Sigmoid colon (tissue), 7 donors: Measurements from ENCODE around the gene SUMF1. TPM values are rescaled to one million over a fixed set of nuclear protein-coding genes. Genes with fewer than 3 reads are reported as not detected.

Experiments
- DNase-seq: peaks from one replicate; pipeline ENCODE4 v3.0.0-alpha.2; 2019
- H3K27ac ChIP-seq, 4 donors: fragments of 200-600 bp; sonication (generic); one replicate each; pipeline ENCODE4 v1.5.1; 2016 to 2019; ENCODE audit warnings: mild to moderate bottlenecking in 1 of 4
- H3K27me3 ChIP-seq, 3 donors: fragments of 200-600 bp; sonication (generic); one replicate each; pipeline ENCODE4 v1.5.1; 2019; ENCODE audit warnings: mild to moderate bottlenecking in 1 of 3
- H3K36me3 ChIP-seq, 4 donors: fragments of 200-600 bp; sonication (generic); one replicate each; pipeline ENCODE4 v1.5.1; 2016 to 2019
- H3K4me1 ChIP-seq, 4 donors: fragments of 200-600 bp; sonication (generic); one replicate each; pipeline ENCODE4 v1.5.1; 2017 to 2019
- H3K4me3 ChIP-seq, 4 donors: fragments of 200-600 bp; sonication (generic); one replicate each; pipeline ENCODE4 v1.5.1; 2017 to 2019; ENCODE audit warnings: mild to moderate bottlenecking in 2 of 4, moderate library complexity in 1 of 4
- H3K9me3 ChIP-seq, 4 donors: fragments of 200-600 bp in 3 of 4; sonication (generic) in 3 of 4; one replicate each; pipeline versions ENCODE4 v1.5.1 to v1.6.1; 2013 to 2019
- EP300 ChIP-seq, 4 donors: sonication (generic); formaldehyde crosslinking; IDR thresholded peaks; one replicate each; pipeline ENCODE4 v1.6.1; 2017; ENCODE audit warnings: antibody characterized with exemption in 4 of 4
- POLR2A ChIP-seq, 2 donors: fragments of 450-650 bp; IDR thresholded peaks; one replicate each; pipeline ENCODE4 v1.6.1; 2016; ENCODE audit warnings: antibody characterized with exemption in 2 of 2, mild to moderate bottlenecking in 2 of 2, moderate library complexity in 2 of 2
- POLR2AphosphoS5 ChIP-seq, 4 donors: sonication (generic); formaldehyde crosslinking; IDR thresholded peaks; one replicate each; pipeline ENCODE4 v1.6.1; 2017; ENCODE audit warnings: antibody characterized with exemption in 4 of 4
- WGBS, 2 donors: extraction: QIAGEN DNeasy Blood & Tissue Kit; methylation state at CpG; one replicate each; pipeline ENCODE4 v1.1.7; 2013; 5-methylcytosine and 5-hydroxymethylcytosine counted together
- intact Hi-C: fragments of 100-400 bp; cut with DNase I; formaldehyde crosslinking; loops from one replicate; pipeline ENCODE4 v1.15.1; 2023
- polyA plus RNA-seq, 3 donors: library from polyadenylated mRNA; stranded (reverse); fragments of 200-250 nt; gene quantifications; one replicate each; pipeline ENCODE4 v1.2.3, GENCODE V29; 2013
- total RNA-seq, 4 donors: library from RNA; depleted of rRNA; stranded (reverse); fragments of >200 nt; gene quantifications; one replicate each; pipeline ENCODE4 v1.1.0, GENCODE V29; 2016
- TF ChIP-seq, protein P1 (sequence below), 4 experiments: fragments of 450-650 bp in 3 of 4; fragments of 200-600 bp in 1 of 4; IDR thresholded peaks; one replicate each; pipeline ENCODE4 v1.5.1; 2016 to 2019; ENCODE audit warnings: antibody characterized with exemption in 4 of 4, mild to moderate bottlenecking in 3 of 4, moderate library complexity in 2 of 4
- donor health status: healthy with polysubstance abuse.
- donor health status: Bipolar disorder and iron deficiency.
- donor health status: healthy.

Gene SUMF1
- total and polyA plus RNA-seq, 7 donors, result 8.4 to 57.4 (median 23.3) TPM

GRCh38 chr3:4410606-4411005 is 56.5 kb downstream of the SUMF1 start:
- Histone ChIP-seq H3K4me3 (no peak overlapping the region), H3K27ac (no peak overlapping the region), H3K9me3 (no peaks in the 10 kb centered on the region), H3K4me1 (no peaks in the 10 kb centered on the region), H3K27me3 (no peaks in the 10 kb centered on the region), H3K36me3 (peaks cover 0 to 43% (median 5%) of the 10 kb centered on the region in 4 donors)
- intact Hi-C loops, result no loop called here
- no peak for DNase-seq
- 92 to 93% methylated on average over 4 of the region's 4 CpGs for WGBS, 2 donors
- TF ChIP-seq, protein P1, sequence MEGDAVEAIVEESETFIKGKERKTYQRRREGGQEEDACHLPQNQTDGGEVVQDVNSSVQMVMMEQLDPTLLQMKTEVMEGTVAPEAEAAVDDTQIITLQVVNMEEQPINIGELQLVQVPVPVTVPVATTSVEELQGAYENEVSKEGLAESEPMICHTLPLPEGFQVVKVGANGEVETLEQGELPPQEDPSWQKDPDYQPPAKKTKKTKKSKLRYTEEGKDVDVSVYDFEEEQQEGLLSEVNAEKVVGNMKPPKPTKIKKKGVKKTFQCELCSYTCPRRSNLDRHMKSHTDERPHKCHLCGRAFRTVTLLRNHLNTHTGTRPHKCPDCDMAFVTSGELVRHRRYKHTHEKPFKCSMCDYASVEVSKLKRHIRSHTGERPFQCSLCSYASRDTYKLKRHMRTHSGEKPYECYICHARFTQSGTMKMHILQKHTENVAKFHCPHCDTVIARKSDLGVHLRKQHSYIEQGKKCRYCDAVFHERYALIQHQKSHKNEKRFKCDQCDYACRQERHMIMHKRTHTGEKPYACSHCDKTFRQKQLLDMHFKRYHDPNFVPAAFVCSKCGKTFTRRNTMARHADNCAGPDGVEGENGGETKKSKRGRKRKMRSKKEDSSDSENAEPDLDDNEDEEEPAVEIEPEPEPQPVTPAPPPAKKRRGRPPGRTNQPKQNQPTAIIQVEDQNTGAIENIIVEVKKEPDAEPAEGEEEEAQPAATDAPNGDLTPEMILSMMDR (IDR thresholded peaks at IDR 0.05), result no peak
- no peak for TF ChIP-seq EP300 (IDR thresholded peaks at IDR 0.05)
- TF ChIP-seq POLR2AphosphoS5 (IDR thresholded peaks at IDR 0.05), result no peak
- TF ChIP-seq POLR2A (IDR thresholded peaks at IDR 0.05), result no peak

DNA sequence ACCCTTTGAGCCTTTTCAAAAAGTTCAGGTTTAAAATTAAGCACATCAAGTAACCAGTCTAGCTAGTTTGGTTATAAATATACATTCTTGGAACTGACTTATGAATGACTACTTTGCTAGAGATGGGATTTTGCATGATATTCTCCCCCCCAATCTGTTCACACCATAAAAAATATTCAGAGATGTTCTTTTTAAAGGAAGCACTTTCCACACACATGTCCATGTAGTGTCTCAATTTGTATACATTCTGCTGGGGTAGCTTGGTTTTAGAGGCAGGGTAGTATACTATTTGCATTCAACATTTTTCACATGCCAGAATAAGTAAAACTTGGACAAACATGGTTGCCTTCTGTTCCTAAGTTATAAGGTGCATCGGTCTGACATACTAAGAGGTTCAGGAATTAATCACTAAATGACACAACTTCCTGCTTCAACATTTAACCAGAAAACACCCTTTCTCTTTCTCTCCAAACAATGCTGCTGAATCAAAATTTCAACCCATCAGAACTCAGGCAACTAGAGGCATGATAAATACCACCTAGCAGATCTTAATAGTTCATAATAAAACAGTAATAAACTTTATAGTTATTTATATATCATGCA is 57.0 kb downstream of the SUMF1 start:
- 36 to 74% methylated on average over 1 of the region's 1 CpG for WGBS, 2 donors
- H3K9me3 ChIP-seq, result no peaks in the 10 kb centered on the region
- no peak overlapping the region for H3K27ac ChIP-seq
- TF ChIP-seq POLR2AphosphoS5 (IDR thresholded peaks at IDR 0.05) (no peak), EP300 (IDR thresholded peaks at IDR 0.05) (no peak), POLR2A (IDR thresholded peaks at IDR 0.05) (no peak)
- TF ChIP-seq, protein P1 (IDR thresholded peaks at IDR 0.05), result no peak
- H3K4me1 ChIP-seq, result no peaks in the 10 kb centered on the region
- H3K27me3 ChIP-seq, result no peaks in the 10 kb centered on the region
- peaks cover 0 to 43% (median 5%) of the 10 kb centered on the region in 4 donors for H3K36me3 ChIP-seq
- DNase-seq, result no peak
- intact Hi-C loops, result no loop called here
- H3K4me3 ChIP-seq, result no peak overlapping the region

DNA sequence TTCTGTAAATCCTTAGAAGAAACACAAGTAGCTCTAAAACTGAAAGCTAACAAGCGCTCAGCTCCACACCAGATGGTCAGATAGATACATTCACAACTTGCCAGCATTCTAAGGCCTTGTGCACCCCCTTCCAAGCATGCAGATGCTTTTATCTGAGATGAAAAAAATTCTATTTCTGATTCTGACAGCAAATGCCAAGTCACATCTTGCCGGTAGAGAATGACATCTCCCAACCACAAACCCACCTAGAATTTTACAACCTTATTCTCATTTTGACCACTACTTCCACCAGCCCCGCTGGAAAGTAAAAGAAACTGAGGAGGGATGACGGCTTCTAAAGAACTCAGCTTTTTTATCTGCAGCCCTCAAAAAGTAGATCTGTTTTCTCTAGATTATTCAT is 57.7 kb downstream of the SUMF1 start:
- Histone ChIP-seq H3K36me3 (peaks cover 0 to 43% (median 5%) of the 10 kb centered on the region in 4 donors), H3K4me3 (no peak overlapping the region), H3K4me1 (no peaks in the 10 kb centered on the region), H3K27ac (no peak overlapping the region), H3K9me3 (no peaks in the 10 kb centered on the region), H3K27me3 (no peaks in the 10 kb centered on the region)
- 66 to 79% methylated on average over 4 of the region's 4 CpGs for WGBS, 2 donors
- TF ChIP-seq, protein P1 (IDR thresholded peaks at IDR 0.05), result no peak
- no peak for TF ChIP-seq POLR2A (IDR thresholded peaks at IDR 0.05)
- no peak for TF ChIP-seq POLR2AphosphoS5 (IDR thresholded peaks at IDR 0.05)
- no peak for TF ChIP-seq EP300 (IDR thresholded peaks at IDR 0.05)
- intact Hi-C loops, result no loop called here
- DNase-seq, result no peak

DNA sequence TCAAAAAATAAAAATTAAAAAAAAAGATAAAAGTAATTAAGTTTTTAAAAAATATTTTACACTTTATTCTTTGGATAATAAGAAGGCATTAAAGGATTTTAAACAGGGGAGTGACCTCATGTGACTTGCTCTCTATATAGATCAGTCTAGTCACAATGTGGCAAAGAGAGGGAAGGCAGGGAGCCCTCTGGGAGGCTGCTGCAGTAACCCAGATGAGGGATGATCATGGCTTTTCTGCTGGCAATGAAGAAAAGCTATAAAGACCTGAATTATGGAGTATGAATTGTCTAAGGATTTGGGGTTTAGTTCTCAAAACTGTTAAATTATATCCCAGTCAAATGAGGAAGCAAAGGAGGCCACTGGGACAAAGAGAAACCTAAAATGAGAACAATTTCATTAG is 58.1 kb downstream of the SUMF1 start:
- H3K4me3 ChIP-seq, result no peak overlapping the region
- no peaks in the 10 kb centered on the region for H3K4me1 ChIP-seq
- H3K27ac ChIP-seq, result no peak overlapping the region
- TF ChIP-seq EP300 (IDR thresholded peaks at IDR 0.05) (no peak), POLR2A (IDR thresholded peaks at IDR 0.05) (no peak), POLR2AphosphoS5 (IDR thresholded peaks at IDR 0.05) (no peak)
- TF ChIP-seq, protein P1 (IDR thresholded peaks at IDR 0.05), result no peak
- H3K9me3 ChIP-seq, result no peaks in the 10 kb centered on the region
- H3K36me3 ChIP-seq, result peaks cover 0 to 44% (median 5%) of the 10 kb centered on the region in 4 donors
- intact Hi-C loops, result no loop called here
- DNase-seq, result no peak
- H3K27me3 ChIP-seq, result no peaks in the 10 kb centered on the region

- no peak for DNase-seq
- 73 to 84% methylated on average over 2 of the region's 2 CpGs for WGBS, 2 donors
- intact Hi-C loops, result no loop called here
- Histone ChIP-seq H3K4me3 (no peak overlapping the region), H3K27ac (no peak overlapping the region), H3K9me3 (no peaks in the 10 kb centered on the region), H3K4me1 (no peaks in the 10 kb centered on the region), H3K36me3 (peaks cover 0 to 46% (median 7%) of the 10 kb centered on the region in 4 donors), H3K27me3 (no peaks in the 10 kb centered on the region)
- no peak for TF ChIP-seq POLR2A (IDR thresholded peaks at IDR 0.05)
- TF ChIP-seq, protein P1 (IDR thresholded peaks at IDR 0.05), result no peak
- TF ChIP-seq POLR2AphosphoS5 (IDR thresholded peaks at IDR 0.05), result no peak
- TF ChIP-seq EP300 (IDR thresholded peaks at IDR 0.05), result no peak
Observed at GRCh38 chr3:4407941-4408340, 59.1 kb downstream of the SUMF1 start.
